Neuron (in vitro differentiated cells): ENCODE results near the gene DCHS1.

ENCODE experiments used
- H2AFZ ChIP-seq: one replicate; pipeline ENCODE4 v1.6.1; 2013; ENCODE audit warnings: low read depth, mild to moderate bottlenecking, inconsistent platforms, low read length, moderate library complexity
- H3K27me3 ChIP-seq: one replicate; pipeline ENCODE4 v1.6.1; 2013; ENCODE audit warnings: low read length; ENCODE audit not compliant: insufficient read depth
- H3K36me3 ChIP-seq: one replicate; pipeline ENCODE4 v1.6.1; 2013; ENCODE audit warnings: low read length; ENCODE audit not compliant: insufficient read depth
- H3K4me1 ChIP-seq: one replicate; pipeline ENCODE4 v1.6.1; 2013; ENCODE audit warnings: low read length; ENCODE audit not compliant: insufficient read depth
- H3K4me3 ChIP-seq: 2 replicates; pipeline ENCODE4 v1.5.1; 2013; ENCODE audit warnings: mild to moderate bottlenecking, low read length, moderate library complexity
- H3K9me3 ChIP-seq: one replicate; pipeline ENCODE4 v1.6.1; 2013; ENCODE audit warnings: low read length

The DCHS1 gene

GRCh38 chr11:6587360-6587953, 68.2 kb downstream of the DCHS1 start:
- no peak overlapping the region for H3K4me3 ChIP-seq
- H3K36me3 ChIP-seq: peaks cover 7% of the 10 kb centered on the region
- no peak overlapping the region for H2AFZ ChIP-seq
- H3K9me3 ChIP-seq: peaks cover 7% of the 10 kb centered on the region
- H3K27me3 ChIP-seq: no peaks in the 10 kb centered on the region
- no peaks in the 10 kb centered on the region for H3K4me1 ChIP-seq

- Histone ChIP-seq H3K4me3 (no peak overlapping the region), H3K9me3 (peaks cover 7% of the 10 kb centered on the region), H3K4me1 (no peaks in the 10 kb centered on the region), H3K36me3 (peaks cover 1% of the 10 kb centered on the region), H2AFZ (no peak overlapping the region), H3K27me3 (no peaks in the 10 kb centered on the region)
Measured at GRCh38 chr11:6586434-6587359, 68.9 kb downstream of the DCHS1 start.

- H3K9me3 ChIP-seq: peaks cover 12% of the 10 kb centered on the region
- H3K27me3 ChIP-seq: no peaks in the 10 kb centered on the region
- no peaks in the 10 kb centered on the region for H3K4me1 ChIP-seq
- no peaks in the 10 kb centered on the region for H3K36me3 ChIP-seq
- H3K4me3 ChIP-seq: no peak overlapping the region
- no peak overlapping the region for H2AFZ ChIP-seq
Measured at GRCh38 chr11:6584528-6584927, 71.1 kb downstream of the DCHS1 start.

GRCh38 chr11:6583584-6583983, 72.0 kb downstream of the DCHS1 start:
- Histone ChIP-seq H3K4me1 (no peaks in the 10 kb centered on the region), H3K36me3 (no peaks in the 10 kb centered on the region), H3K4me3 (no peak overlapping the region), H3K27me3 (no peaks in the 10 kb centered on the region), H2AFZ (no peak overlapping the region), H3K9me3 (peaks cover 12% of the 10 kb centered on the region)

- no peak overlapping the region for H2AFZ ChIP-seq
- no peak overlapping the region for H3K4me3 ChIP-seq
- H3K9me3 ChIP-seq: peaks cover 5% of the 10 kb centered on the region
- H3K36me3 ChIP-seq: no peaks in the 10 kb centered on the region
- no peaks in the 10 kb centered on the region for H3K4me1 ChIP-seq
- H3K27me3 ChIP-seq: no peaks in the 10 kb centered on the region
Measured at GRCh38 chr11:6579681-6580080, 75.9 kb downstream of the DCHS1 start.

GRCh38 chr11:6578134-6578533, 77.5 kb downstream of the DCHS1 start:
- H3K27me3 ChIP-seq: no peaks in the 10 kb centered on the region
- no peak overlapping the region for H3K4me3 ChIP-seq
- H2AFZ ChIP-seq: no peak overlapping the region
- no peaks in the 10 kb centered on the region for H3K4me1 ChIP-seq
- peaks cover 5% of the 10 kb centered on the region for H3K9me3 ChIP-seq
- no peaks in the 10 kb centered on the region for H3K36me3 ChIP-seq

- H3K9me3 ChIP-seq: peaks cover 5% of the 10 kb centered on the region
- H3K4me3 ChIP-seq: no peak overlapping the region
- no peak overlapping the region for H2AFZ ChIP-seq
- H3K36me3 ChIP-seq: no peaks in the 10 kb centered on the region
- H3K27me3 ChIP-seq: no peaks in the 10 kb centered on the region
- H3K4me1 ChIP-seq: no peaks in the 10 kb centered on the region
Measured at GRCh38 chr11:6576471-6577373, 78.9 kb downstream of the DCHS1 start.

GRCh38 chr11:6574816-6575715, 80.5 kb downstream of the DCHS1 start:
- peaks cover 9% of the 10 kb centered on the region for H3K9me3 ChIP-seq
- H2AFZ ChIP-seq: no peak overlapping the region
- no peak overlapping the region for H3K4me3 ChIP-seq
- no peaks in the 10 kb centered on the region for H3K4me1 ChIP-seq
- H3K27me3 ChIP-seq: no peaks in the 10 kb centered on the region
- H3K36me3 ChIP-seq: no peaks in the 10 kb centered on the region

- Histone ChIP-seq H3K36me3 (no peaks in the 10 kb centered on the region), H3K4me3 (no peak overlapping the region), H3K9me3 (peaks cover 9% of the 10 kb centered on the region), H3K4me1 (no peaks in the 10 kb centered on the region), H2AFZ (no peak overlapping the region), H3K27me3 (no peaks in the 10 kb centered on the region)
Measured at GRCh38 chr11:6572215-6572614, 83.4 kb downstream of the DCHS1 start.

GRCh38 chr11:6571434-6572008, 84.1 kb downstream of the DCHS1 start:
- Histone ChIP-seq H3K36me3 (no peaks in the 10 kb centered on the region), H3K27me3 (no peaks in the 10 kb centered on the region), H3K4me1 (no peaks in the 10 kb centered on the region), H2AFZ (no peak overlapping the region), H3K4me3 (no peak overlapping the region), H3K9me3 (peaks cover 9% of the 10 kb centered on the region)
